Kasumi-1 (cell line): ENCODE measurements around the gene SCIMP.
"Not testable (repeated sequence)": the region's sequence is repeated elsewhere in the genome, so short reads cannot be mapped to it uniquely, and the experiment has no call there.

Source experiments
- DNase-seq, 2 experiments: peaks; one replicate each; lab custom pipeline; 2025; lab: John Stamatoyannopoulos, UW

Gene SCIMP

DNA sequence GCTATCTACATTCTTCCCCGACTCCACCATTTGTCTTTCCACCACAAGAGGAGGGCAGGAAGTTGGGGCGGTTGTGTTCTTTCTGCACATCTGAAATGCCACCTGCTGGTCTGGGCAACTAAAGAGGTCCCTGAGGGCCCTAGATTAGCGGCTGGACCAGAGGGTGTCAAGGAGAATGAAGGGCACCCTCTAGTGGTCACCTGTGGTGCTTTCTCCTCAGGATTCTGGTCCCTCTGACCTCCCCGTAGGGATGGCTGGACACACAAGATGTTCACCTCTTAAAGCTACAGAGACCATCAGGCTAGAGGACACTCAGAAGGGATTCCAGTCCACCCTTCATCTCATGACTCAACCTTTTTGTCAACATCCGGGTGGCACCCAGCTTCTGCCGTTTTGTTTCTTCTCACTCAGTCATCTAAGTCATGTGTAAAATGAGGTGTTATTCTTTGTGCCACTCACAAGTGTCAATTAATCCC is 2.9 kb upstream of the SCIMP start:
- peak; percentile 41 for DNase-seq

- DNase-seq, result no peak
These were observed 2.4 kb upstream of the SCIMP start for GRCh38 chr17:5236938-5237540.

GRCh38 chr17:5233492-5233891 is 1.2 kb downstream of the SCIMP start:
- not testable (repeated sequence) for DNase-seq

- DNase-seq, result no peak
These were observed 7.5 kb downstream of the SCIMP start for GRCh38 chr17:5226940-5227878.

DNA sequence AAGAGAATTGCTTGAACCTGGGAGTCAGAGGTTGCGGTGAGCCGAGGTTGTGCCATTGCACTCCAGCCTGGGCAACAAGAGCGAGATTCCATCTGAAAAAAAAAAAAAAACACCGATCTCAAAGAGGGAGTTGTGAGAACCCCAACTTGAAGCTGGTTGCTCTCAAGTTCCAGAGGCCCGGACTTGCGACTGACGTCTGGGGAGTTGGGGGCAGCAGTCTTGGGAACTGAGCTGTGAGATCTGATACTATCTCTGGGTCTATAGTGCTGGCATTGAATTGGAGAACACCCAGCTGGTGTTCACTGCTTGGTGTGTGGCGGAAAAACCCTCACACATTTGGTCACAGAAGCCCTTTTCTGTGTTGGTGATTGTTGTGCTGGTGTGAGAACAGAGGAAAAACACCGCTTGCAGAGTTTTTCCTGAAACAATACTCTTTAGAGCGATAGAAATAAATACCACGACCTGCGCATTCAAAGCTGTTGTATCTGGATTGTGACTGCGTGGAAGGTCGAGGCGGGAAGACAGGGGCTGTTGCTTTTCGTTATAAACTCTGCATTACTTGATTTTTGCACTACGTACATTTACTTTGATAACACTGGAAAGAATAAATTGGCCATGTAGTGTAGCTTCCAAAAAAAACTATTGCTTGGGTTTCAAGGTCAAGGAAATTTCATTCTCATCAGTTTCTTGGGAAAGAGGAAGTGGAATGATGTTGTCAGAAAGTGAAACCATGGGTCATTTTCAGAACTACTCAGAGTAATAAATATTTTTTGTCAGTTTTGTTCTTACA is 8.8 kb downstream of the SCIMP start:
- DNase-seq, result no peak

DNA sequence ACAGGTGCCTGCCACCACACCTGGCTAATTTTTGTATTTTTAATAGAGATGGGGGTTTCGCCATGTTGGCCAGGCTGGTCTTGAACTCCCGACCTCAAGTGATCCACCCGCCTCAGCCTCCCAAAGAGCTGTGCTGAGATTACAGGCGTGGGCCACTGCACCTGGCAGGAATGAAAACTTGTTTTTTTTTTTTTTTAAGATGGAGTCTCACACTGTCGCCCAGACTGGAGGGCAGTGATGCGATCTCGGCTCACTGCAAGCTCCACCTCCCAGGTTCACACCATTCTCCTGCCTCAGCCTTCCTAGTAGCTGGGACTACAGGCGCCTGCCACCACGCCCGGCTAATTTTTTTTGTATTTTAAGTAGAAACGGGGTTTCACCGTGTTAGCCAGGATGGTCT is 12.7 kb downstream of the SCIMP start:
- DNase-seq, result not testable (repeated sequence)

- DNase-seq, result no peak
These were observed 14.6 kb downstream of the SCIMP start for GRCh38 chr17:5220074-5220473.

GRCh38 chr17:5219536-5219935 is 15.1 kb downstream of the SCIMP start:
- no peak for DNase-seq

DNA sequence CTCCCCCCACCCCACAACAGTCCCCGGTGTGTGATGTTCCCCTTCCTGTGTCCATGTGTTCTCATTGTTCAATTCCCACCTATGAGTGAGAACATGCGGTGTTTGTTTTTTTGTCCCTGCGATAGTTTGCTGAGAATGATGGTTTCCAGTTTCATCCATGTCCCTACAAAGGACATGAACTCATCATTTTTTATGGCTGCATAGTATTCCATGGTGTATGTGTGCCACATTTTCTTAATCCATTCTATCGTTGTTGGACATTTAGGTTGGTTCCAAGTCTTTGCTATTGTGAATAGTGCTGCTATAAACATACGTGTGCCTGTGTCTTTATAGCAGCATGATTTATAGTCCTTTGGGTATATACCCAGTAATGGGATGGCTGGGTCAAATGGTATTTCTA is 17.1 kb downstream of the SCIMP start:
- DNase-seq, result not testable (repeated sequence)

GRCh38 chr17:5211458-5211857 is 23.2 kb downstream of the SCIMP start:
- DNase-seq, result no peak

- DNase-seq, result no peak
These were observed 23.9 kb downstream of the SCIMP start for GRCh38 chr17:5210614-5211252.

DNA sequence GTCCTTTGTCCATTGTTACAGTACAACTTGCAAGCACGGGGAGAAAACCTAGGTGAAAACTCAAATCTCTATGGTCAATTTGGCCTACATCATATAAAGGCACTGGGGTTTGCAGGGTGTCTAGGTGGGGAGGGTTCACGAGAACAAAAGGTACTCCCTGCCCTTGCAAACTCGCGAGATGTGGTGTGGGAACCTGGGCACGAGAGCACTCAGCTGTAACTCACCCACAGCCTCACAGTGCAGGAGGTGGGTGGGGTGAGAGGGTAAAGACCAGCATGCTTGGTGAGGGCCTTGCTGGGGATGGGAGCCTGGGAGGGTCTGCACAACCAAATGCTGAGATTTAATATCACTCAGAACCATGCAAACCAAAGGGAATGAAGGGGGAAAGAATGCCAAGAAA is 24.6 kb downstream of the SCIMP start:
- DNase-seq, result no peak

DNA sequence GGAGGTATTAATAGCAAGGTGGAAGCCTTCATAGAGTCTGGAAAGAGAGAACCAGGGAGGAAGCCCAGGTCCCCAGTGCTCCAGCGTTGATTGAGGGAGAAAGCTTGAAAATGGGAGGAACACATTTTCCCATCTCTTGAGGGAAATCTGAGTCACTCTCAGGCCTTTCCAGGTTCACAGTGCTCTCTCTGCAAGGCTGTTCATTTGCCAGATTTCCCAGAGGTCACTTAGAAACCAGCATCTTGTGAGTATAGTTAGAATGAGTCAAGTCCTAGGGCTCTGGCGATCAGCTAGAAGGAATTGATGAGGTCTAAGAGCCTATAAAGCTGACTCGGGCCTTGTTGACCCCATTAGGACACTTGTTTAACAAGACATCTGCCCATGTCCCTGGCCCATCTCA is 25.3 kb downstream of the SCIMP start:
- no peak for DNase-seq

DNA sequence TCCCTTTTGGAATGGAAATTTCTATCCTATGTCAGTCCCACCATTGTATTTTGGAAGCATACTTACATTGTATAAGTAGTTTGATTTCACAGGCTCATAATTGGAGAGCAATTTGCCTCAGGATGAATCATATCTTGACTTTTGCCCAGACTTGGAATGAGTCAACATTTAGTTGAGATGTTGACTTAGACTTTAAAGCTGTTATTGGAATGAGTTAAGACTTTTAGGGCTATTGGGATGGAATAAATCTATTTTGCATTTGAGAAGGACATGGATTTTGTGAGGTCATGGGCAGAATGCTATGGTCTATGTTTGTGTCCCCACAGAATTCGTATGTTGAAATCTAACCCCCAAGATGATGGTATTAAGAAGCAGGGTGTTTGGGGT is 30.8 kb downstream of the SCIMP start:
- DNase-seq, result no peak

DNA sequence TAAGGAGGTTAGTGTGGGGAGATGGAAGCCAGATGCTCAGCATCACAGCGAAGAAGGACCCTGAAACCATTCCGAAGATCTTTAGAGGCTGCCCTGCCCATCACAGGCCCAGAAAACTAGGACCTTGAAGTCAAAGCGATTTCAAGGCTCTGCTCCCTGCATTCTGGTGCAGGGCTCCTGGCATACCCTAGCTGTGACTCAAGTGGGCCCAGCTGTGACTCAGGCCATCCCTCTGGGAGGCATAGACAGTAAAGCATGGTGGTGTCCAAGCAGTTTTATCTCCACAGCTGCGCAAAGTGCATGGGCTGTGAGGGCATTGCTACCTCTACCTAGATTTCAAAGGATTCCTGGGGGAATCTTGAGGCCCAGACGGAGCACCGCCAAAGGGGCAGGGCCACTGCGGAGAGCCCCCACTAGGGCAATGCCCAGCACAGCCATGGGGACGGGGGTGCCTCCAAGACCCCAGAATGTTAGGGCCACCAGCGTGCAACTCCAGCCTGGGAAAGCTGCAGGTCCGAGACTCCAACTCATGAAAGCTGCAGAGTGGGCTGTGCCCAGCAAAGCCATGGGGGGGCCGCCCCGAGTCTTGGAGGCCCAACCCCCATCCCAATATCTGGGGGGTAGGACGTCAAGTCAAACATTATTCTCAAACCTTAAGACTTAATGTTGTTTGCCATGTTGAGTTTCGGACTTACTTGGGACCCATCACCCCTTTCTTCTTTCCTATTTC is 31.3 kb downstream of the SCIMP start:
- no peak for DNase-seq

GRCh38 chr17:5201011-5201410 is 33.6 kb downstream of the SCIMP start:
- no peak for DNase-seq

- DNase-seq, result no peak
These were observed 34.3 kb downstream of the SCIMP start for GRCh38 chr17:5200360-5200759.

GRCh38 chr17:5198472-5198871 is 36.2 kb downstream of the SCIMP start:
- DNase-seq, result no peak

DNA sequence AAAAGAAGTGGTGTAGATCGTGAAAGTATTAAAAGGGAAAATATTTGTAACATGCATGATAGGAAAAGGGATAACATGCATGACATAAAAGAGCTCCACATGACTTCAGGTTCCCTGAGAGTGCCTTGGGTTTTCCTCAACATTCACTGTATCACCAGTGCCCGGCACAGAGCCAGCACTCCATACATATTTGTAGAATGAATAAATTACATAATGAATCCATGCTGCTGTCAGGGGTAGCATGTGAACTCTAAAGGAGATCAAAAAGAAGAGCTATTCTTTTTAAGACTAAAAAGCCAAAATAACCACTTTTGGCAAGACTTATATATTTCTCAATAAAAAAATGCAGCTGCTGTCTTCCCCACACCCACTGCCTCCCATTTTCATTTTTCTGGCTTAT is 40.3 kb downstream of the SCIMP start:
- DNase-seq, result no peak

GRCh38 chr17:5191541-5192417 is 42.9 kb downstream of the SCIMP start, which contains the start of gene ZNF594:
Gene ZNF594, minus strand, starts transcription at chr17:5191868. Its CDS starts 7,612 bp downstream, at chr17:5184256.
- DNase-seq, result peak; percentile 74 to 76
